COLO668 (cell line): ENCODE measurements around the gene MED29.

Source experiments
- DNase-seq: peaks from one replicate; lab custom pipeline; 2025; ENCODE audit not compliant: unreplicated experiment; lab: John Stamatoyannopoulos, UW

Gene MED29

GRCh38 chr19:39397360-39398296 lies 6.5 kb downstream of the MED29 start:
- peak; percentile 89 for DNase-seq

GRCh38 chr19:39398297-39398864 lies 7.2 kb downstream of the MED29 start:
- DNase-seq, result no peak

GRCh38 chr19:39399668-39400050 lies 8.5 kb downstream of the MED29 start:
- DNase-seq, result no peak

GRCh38 chr19:39400061-39400460 lies 8.9 kb downstream of the MED29 start:
- DNase-seq, result no peak

GRCh38 chr19:39401070-39401548 lies 9.9 kb downstream of the MED29 start:
- DNase-seq, result no peak

- peak; percentile 49 for DNase-seq
Observed at GRCh38 chr19:39401549-39402345, 10.6 kb downstream of the MED29 start.

GRCh38 chr19:39402346-39403300 lies 11.4 kb downstream of the MED29 start:
- DNase-seq, result peak; percentile 88

- DNase-seq, result peak; percentile 93
Observed at GRCh38 chr19:39403331-39404312, 12.4 kb downstream of the MED29 start.

GRCh38 chr19:39405261-39405957 lies 14.2 kb downstream of the MED29 start:
- DNase-seq, result no peak

- DNase-seq, result no peak
Observed at GRCh38 chr19:39405958-39406655, 14.9 kb downstream of the MED29 start.

GRCh38 chr19:39406656-39407409 lies 15.7 kb downstream of the MED29 start, which contains the start of gene ZFP36:
TSS of gene ZFP36 (plus strand) at chr19:39406847. CDS start at chr19:39406905, 58 bp downstream.
- DNase-seq, result peak; percentile 85

GRCh38 chr19:39407410-39407659 lies 16.2 kb downstream of the MED29 start:
- no peak for DNase-seq

- DNase-seq, result peak; percentile 65
Observed at GRCh38 chr19:39407660-39408391, 16.6 kb downstream of the MED29 start.

GRCh38 chr19:39408392-39409207 lies 17.4 kb downstream of the MED29 start:
- peak; percentile 34 for DNase-seq

GRCh38 chr19:39409208-39410016 lies 18.2 kb downstream of the MED29 start:
- peak; percentile 97 for DNase-seq
